SK-N-SH treated with all-trans-retinoic acid at 6 μM for 48 hours (cell line): ENCODE data around the gene MBD5.

ENCODE experiments used
- ARNTL ChIP-seq: fragments of 450-650 bp; formaldehyde crosslinking; IDR thresholded peaks from 2 replicates; pipeline ENCODE4 v1.5.0; 2020; ENCODE audit warnings: low read depth, mild to moderate bottlenecking, moderate library complexity, borderline replicate concordance
- BACH2 ChIP-seq: fragments of 250-450 bp; sonication (Bioruptor Pico); IDR thresholded peaks from 2 replicates; pipeline ENCODE4 v1.9.0; 2021; ENCODE audit warnings: mild to moderate bottlenecking, borderline replicate concordance
- ESRRG ChIP-seq: fragments of 250-450 bp; sonication (Bioruptor Pico); IDR thresholded peaks from 2 replicates; pipeline ENCODE4 v1.6.1; 2021; ENCODE audit warnings: mild to moderate bottlenecking
- GLIS3 ChIP-seq: fragments of 250-450 bp; sonication (Bioruptor Pico); IDR thresholded peaks from 2 replicates; pipeline ENCODE4 v1.5.0; 2020; ENCODE audit warnings: mild to moderate bottlenecking, moderate library complexity
- TCF4 ChIP-seq: fragments of 250-450 bp; sonication (Bioruptor Pico); IDR thresholded peaks from 2 replicates; pipeline ENCODE4 v1.8.0; 2021; ENCODE audit warnings: mild to moderate bottlenecking, moderate library complexity, borderline replicate concordance
- ZC3H10 ChIP-seq: fragments of 250-450 bp; sonication (Bioruptor Pico); IDR thresholded peaks from 2 replicates; pipeline ENCODE4 v1.5.1; 2021; ENCODE audit warnings: mild to moderate bottlenecking, moderate library complexity
- ZFP3 ChIP-seq: fragments of 250-450 bp; sonication (Bioruptor Pico); IDR thresholded peaks from 2 replicates; pipeline ENCODE4 v1.5.0; 2020; ENCODE audit warnings: mild to moderate bottlenecking, moderate library complexity
- ZFP30 ChIP-seq: fragments of 450-650 bp; formaldehyde crosslinking; IDR thresholded peaks from 2 replicates; pipeline ENCODE4 v1.5.0; 2022; ENCODE audit warnings: mild to moderate bottlenecking, moderate library complexity
- ZNF70 ChIP-seq: fragments of 450-650 bp; formaldehyde crosslinking; IDR thresholded peaks from 2 replicates; pipeline ENCODE4 v1.5.0; 2020; ENCODE audit warnings: mild to moderate bottlenecking, moderate library complexity
- TF ChIP-seq, protein P1 (sequence below): fragments of 250-450 bp; sonication (Bioruptor Pico); IDR thresholded peaks from 2 replicates; pipeline ENCODE4 v1.5.1; 2021; ENCODE audit warnings: mild to moderate bottlenecking, moderate library complexity
- TF ChIP-seq, protein P2 (sequence below): fragments of 250-450 bp; sonication (Bioruptor Pico); IDR thresholded peaks from 2 replicates; pipeline ENCODE4 v1.5.1; 2020; ENCODE audit warnings: low read depth, mild to moderate bottlenecking, moderate library complexity
- TF ChIP-seq, protein P3 (sequence below): fragments of 250-450 bp; sonication (Bioruptor Pico); IDR thresholded peaks from 2 replicates; pipeline ENCODE4 v1.8.0; 2021; ENCODE audit warnings: low read depth, mild to moderate bottlenecking, moderate library complexity, borderline replicate concordance
- TF ChIP-seq, protein P4 (sequence below): fragments of 250-450 bp; sonication (Bioruptor Pico); IDR thresholded peaks from 2 replicates; pipeline ENCODE4 v1.8.0; 2020; ENCODE audit warnings: mild to moderate bottlenecking, moderate library complexity, borderline replicate concordance

DNA sequence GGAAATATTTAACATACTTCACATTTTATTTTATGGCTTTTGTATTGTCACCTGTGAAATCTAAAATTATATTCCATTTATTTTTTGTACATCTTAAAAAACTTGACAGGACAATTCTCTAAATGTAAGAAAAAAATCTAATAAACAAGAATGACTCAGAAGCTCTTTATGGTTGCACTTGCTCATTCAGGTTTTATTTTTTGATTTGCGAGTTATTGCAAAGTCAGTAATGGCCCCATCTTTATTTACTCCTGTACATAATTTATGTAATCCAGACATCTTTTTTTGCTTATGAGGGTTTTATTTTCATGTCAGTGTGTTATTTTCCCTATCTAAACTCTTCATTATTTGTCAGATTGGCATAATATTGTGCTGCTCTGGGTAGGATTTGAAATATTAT lies 145.1 kb downstream of the MBD5 start:
- TF ChIP-seq, protein P1, sequence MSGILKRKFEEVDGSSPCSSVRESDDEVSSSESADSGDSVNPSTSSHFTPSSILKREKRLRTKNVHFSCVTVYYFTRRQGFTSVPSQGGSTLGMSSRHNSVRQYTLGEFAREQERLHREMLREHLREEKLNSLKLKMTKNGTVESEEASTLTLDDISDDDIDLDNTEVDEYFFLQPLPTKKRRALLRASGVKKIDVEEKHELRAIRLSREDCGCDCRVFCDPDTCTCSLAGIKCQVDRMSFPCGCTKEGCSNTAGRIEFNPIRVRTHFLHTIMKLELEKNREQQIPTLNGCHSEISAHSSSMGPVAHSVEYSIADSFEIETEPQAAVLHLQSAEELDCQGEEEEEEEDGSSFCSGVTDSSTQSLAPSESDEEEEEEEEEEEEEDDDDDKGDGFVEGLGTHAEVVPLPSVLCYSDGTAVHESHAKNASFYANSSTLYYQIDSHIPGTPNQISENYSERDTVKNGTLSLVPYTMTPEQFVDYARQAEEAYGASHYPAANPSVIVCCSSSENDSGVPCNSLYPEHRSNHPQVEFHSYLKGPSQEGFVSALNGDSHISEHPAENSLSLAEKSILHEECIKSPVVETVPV (CRISPR knock-in tag), result no peak
- TF ChIP-seq GLIS3 (CRISPR knock-in tag) (no peak), ZFP30 (CRISPR knock-in tag) (no peak), TCF4 (CRISPR knock-in tag) (no peak), ARNTL (CRISPR knock-in tag) (no peak), ESRRG (CRISPR knock-in tag) (no peak), ZFP3 (CRISPR knock-in tag) (no peak), ZC3H10 (CRISPR knock-in tag) (no peak), BACH2 (CRISPR knock-in tag) (no peak), ZNF70 (CRISPR knock-in tag) (no peak)
- TF ChIP-seq, protein P2, sequence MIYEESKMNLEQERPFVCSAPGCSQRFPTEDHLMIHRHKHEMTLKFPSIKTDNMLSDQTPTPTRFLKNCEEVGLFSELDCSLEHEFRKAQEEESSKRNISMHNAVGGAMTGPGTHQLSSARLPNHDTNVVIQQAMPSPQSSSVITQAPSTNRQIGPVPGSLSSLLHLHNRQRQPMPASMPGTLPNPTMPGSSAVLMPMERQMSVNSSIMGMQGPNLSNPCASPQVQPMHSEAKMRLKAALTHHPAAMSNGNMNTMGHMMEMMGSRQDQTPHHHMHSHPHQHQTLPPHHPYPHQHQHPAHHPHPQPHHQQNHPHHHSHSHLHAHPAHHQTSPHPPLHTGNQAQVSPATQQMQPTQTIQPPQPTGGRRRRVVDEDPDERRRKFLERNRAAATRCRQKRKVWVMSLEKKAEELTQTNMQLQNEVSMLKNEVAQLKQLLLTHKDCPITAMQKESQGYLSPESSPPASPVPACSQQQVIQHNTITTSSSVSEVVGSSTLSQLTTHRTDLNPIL (CRISPR knock-in tag), result no peak
- TF ChIP-seq, protein P3, sequence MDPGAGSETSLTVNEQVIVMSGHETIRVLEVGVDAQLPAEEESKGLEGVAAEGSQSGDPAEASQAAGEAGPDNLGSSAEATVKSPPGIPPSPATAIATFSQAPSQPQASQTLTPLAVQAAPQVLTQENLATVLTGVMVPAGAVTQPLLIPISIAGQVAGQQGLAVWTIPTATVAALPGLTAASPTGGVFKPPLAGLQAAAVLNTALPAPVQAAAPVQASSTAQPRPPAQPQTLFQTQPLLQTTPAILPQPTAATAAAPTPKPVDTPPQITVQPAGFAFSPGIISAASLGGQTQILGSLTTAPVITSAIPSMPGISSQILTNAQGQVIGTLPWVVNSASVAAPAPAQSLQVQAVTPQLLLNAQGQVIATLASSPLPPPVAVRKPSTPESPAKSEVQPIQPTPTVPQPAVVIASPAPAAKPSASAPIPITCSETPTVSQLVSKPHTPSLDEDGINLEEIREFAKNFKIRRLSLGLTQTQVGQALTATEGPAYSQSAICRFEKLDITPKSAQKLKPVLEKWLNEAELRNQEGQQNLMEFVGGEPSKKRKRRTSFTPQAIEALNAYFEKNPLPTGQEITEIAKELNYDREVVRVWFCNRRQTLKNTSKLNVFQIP (CRISPR knock-in tag), result no peak
- TF ChIP-seq, protein P4, sequence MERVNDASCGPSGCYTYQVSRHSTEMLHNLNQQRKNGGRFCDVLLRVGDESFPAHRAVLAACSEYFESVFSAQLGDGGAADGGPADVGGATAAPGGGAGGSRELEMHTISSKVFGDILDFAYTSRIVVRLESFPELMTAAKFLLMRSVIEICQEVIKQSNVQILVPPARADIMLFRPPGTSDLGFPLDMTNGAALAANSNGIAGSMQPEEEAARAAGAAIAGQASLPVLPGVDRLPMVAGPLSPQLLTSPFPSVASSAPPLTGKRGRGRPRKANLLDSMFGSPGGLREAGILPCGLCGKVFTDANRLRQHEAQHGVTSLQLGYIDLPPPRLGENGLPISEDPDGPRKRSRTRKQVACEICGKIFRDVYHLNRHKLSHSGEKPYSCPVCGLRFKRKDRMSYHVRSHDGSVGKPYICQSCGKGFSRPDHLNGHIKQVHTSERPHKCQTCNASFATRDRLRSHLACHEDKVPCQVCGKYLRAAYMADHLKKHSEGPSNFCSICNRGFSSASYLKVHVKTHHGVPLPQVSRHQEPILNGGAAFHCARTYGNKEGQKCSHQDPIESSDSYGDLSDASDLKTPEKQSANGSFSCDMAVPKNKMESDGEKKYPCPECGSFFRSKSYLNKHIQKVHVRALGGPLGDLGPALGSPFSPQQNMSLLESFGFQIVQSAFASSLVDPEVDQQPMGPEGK (CRISPR knock-in tag), result no peak
